HG02678 (cell line): ENCODE data around the gene AGTPBP1.

Source experiments
- ATAC-seq: cut with Tn5 transposase; IDR thresholded peaks from one replicate; pipeline ENCODE4 v1.9.1; 2021; ENCODE audit warnings: mild to moderate bottlenecking, moderate library complexity; ENCODE audit not compliant: unreplicated experiment

The AGTPBP1 gene

GRCh38 chr9:85505612-85506011, 236.1 kb downstream of the AGTPBP1 start:
- ATAC-seq = no peak

GRCh38 chr9:85502815-85503655, 238.7 kb downstream of the AGTPBP1 start:
- no peak for ATAC-seq

GRCh38 chr9:85501882-85502281, 239.9 kb downstream of the AGTPBP1 start:
- ATAC-seq = no peak

GRCh38 chr9:85501456-85501855, 240.3 kb downstream of the AGTPBP1 start:
- ATAC-seq = no peak
